Fibroblast of upper back skin (primary cell): Measurements from ENCODE around the gene NPR3.
A peak's percentile ranks its signal among the peaks of the same experiment; 100 is the strongest.

ENCODE experiments used
- DNase-seq: peaks from one replicate; pipeline ENCODE4 v3.0.0-alpha.2; 2013

The NPR3 gene

DNA sequence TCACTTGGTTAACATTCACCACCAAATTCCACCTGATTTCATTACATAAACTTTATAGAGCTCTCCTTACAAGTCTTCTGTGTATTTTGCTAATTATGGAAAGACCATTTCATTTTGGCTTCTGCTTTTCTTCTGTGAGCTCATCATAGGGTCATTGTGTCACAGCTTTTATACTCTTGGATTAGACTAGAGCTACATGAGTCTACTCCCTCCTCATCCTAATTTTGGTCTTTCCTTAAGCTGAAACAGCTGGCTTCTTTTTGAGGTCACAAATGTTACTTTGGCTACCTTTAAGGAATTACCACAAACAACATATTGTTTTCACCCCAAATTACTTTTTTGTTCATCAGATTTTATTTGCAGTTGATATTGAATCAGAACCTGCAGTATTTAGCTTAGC, 103.0 kb downstream of the NPR3 start:
- no peak for DNase-seq

DNA sequence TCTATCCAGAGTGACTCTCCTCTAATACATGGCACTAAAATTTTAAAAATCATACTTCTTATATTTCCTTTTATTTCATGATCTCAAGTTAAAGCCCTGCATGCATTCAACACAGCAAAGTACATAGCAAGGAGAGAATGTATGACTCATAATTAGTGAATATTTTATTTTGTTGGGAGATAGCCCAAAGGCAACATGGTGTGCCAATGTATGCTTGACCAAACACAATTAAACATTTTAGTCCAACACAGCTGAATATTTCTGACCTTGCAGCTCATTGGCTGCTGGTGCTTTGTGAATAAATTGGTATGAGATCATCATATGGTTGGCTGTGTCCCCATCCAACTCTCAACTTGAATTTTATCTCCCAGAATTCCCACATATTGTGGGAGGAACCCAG, 103.5 kb downstream of the NPR3 start:
- peak; percentile 88 for DNase-seq

DNA sequence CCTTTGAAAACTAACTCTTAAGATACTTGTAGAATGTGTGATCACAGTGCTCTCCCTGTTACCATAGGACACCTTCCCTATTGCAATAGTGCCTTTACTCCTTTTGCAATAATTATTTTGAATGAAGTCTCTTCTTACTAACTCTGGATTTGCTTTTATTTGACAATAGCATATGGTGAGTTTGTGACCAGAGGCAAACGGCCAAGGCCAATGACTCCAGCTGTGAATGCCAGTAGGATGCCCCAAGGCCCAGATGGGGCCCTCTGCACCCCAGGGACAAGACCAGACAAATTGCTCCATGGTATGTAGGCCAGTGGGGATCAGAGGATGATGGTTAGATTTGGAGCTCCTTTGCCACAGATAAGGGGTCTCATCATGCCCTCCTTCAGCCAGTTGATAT, 116.9 kb downstream of the NPR3 start:
- DNase-seq, result no peak

DNA sequence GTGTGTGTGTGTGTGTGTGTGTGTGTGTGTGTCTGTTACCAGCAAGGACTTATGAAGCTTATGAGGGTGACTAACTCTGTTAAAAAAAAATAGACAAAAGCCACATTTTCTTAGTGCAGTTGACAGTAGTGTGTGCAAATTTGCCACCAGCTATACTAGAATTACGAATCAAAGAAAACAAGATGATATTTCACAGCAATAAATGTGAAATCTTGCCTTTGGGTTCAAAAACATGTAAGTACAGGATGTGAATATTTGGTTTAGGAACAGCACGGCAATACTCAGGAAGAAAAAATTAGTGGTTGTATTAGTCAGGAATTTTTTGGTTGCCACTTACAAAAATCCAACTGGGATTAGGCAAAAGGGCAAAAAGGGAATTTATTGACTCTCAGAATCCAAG, 117.4 kb downstream of the NPR3 start:
- no peak for DNase-seq

DNA sequence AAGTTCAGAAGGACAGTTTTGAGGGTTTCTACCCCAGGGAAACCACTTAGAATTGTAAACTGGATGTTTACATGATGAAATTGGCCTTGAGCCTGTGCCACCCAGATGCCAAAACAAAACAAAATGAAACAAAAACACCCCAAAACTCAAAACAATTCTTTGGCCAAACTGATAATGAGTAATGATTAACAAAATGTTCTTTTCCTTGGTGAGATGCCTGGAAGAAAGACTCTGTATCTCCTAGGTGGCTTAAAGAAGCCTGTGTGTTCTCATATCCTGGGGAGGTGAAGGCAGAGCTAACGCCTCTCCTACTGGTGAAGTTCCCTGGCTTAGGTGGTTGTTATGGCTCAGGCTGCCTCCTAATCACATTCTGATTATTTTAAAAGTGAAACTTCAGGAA, 120.5 kb downstream of the NPR3 start:
- DNase-seq, result no peak

DNA sequence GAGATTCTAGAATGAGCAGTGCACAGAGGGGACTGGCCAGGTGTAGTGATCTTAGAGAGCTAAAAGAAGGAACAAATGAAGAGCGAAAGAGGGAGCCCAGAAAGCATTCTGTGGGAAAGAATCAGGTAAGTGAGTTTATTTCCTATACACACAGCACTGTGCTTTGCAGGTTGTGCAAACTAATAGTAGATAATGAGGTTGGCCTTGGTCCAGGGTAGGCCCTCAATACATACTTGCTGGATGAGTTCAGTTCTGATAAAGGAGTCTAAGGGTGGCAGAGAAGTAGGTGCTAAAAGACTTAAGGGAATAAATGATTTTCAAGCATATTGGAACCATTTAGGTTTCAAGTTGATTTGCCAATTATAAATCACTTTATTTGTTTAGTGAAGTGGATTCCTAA, 122.0 kb downstream of the NPR3 start:
- no peak for DNase-seq

DNA sequence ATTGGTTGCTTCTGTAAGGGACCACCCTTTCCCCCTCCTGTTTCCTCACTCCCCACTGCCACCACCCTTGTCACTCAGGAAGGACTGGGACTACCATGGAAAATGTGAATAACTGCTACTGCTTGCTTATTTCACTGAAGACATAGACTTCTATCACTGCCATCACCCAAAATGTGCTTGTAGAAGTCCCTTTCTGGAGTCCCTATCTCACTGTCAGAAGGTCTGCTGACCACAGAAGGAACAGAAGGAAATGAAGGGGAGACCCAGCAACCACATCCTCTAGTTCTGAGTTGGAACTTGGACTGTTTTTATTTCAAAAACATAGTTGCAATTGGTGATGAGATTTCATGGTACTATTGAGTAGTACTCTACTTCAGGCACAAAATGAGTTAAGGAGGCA, 122.5 kb downstream of the NPR3 start:
- DNase-seq, result no peak

DNA sequence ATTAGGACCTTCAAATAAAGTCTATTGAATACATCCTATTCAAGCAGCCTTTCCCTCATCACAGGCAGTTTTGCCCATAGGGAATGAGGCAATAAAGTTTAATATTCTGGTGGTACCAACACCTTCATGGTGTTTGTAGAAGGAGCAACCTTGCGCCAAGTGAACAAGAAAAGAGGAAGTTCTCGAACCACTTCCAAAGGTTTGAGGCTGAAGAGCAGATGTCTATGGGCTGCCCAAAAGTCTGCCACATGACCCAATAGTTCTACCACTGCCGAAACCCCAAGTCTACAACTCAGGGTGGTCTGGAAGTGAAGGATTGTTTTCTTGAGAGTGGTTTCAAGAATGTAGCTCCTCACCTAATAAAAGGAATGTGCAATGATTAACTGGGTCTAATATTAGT, 123.1 kb downstream of the NPR3 start:
- no peak for DNase-seq

DNA sequence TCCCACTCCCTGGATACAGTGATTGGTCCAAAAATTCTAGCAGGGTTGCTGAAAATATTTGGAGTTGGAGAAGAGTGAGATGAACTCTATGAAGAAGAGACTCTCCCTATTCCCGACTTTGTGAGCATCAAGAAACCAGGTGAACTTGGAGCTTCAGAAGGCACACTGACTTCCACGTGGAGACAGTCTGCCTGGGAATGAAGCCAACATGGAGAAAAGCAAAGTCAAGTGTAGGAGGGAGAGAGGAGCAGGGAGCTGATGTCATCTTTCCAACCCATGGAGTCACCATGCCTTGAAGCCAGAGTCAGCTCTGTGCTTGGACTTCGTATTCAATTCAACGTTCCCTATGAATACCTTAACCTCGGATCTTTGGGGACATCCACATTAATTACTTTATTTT, 125.1 kb downstream of the NPR3 start:
- no peak for DNase-seq

DNA sequence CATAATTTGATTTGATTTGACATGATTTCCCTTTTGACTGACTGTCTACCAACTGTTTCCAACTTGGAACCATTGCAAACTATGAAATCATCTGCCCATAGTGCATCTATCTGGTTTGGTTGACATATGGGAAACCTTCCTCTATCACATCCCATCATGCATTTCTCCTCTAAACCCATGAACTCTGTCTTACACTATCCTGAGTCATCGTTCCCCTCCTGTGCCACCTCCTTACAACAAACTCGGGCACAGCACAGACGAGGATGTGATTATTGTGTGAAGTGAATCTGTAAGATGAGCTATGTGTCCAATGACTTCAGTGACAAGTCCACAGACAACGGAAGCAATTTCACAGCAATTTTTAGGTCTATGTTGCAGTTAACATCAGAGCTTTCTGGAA, 126.1 kb downstream of the NPR3 start:
- DNase-seq, result no peak

DNA sequence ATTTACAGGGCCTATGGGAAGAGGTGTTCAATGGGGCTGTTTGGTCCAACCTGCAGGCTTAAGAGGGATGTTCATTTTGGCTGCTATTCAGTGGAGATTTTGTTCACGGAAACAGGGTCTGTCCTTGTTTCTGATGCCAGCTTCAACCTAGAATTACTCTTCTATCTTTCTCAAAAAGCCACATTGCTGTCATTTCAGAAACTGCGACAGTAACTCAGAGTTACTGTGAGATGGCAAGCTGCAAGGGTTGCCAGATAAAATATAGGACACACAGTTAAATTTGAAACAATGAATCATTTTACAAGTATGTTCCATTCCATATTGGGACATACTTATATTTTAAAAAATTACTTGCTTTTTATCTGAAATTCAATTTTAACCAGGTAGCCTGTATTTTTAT, 128.0 kb downstream of the NPR3 start:
- no peak for DNase-seq

DNA sequence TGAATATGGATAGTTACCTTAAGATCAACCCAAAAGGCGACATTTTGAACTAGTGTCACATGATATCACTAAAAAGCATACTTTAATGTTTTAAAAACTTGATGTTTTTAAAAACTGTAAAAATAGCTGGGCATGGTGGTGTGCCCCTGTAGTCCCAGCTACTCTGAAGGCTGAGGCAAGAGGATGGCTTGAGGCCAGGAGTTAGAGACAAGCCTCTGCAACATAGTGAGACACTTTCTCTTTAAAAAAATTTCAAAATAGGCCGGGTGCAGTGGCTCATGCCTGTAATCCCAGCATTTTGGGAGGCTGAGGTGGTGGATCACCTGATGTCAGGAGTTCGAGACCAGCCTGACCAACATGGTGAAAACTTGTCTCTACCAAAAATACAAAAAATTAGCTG, 129.5 kb downstream of the NPR3 start:
- no peak for DNase-seq
